Measurements from ENCODE around the gene SYT2.
"Not testable (repeated sequence)": the region's sequence is repeated elsewhere in the genome, so short reads cannot be mapped to it uniquely, and the experiment has no call there.

SYT2 gene

DNA sequence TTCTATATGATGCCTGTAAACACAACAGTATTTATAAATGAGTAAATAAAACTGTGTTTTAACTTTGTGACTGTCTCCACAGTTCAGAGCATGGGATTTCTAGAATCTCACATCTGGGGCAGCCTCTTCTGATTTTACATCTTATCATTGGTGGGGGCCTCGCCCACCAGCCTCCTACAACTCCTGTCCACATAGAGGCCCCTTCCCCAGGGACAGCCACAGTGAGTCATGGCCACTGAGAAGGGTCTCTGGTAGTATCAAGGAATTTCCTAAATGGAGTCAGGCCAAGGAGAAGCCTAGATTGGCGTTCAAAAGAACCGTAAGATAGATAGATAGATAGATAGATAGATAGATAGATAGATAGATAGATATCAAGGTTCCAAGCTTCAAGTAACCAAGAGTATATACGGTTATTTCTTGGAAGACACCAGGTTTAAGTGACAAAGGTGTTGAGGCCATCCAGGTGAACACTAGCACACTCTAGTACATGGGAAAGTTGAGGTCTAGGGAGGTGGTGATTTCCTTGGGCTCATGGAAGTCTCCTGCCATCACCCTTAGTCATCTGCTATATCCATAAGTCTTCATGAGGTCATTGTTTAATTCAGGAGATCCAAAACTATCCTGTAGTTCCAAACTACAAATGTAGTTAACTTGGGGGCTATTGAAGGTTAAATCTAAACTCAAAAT, 121.6 kb downstream of the SYT2 start:
- DNase-seq (ENCODE audit: low read depth), result no peak
- no peak overlapping the region for H3K4me3 ChIP-seq (ENCODE audit: low read depth, low read length)
- in situ Hi-C loops (cut with HindIII; ENCODE audit: low sequenced_read_pairs), result no loop called here
- TF ChIP-seq, protein P1, sequence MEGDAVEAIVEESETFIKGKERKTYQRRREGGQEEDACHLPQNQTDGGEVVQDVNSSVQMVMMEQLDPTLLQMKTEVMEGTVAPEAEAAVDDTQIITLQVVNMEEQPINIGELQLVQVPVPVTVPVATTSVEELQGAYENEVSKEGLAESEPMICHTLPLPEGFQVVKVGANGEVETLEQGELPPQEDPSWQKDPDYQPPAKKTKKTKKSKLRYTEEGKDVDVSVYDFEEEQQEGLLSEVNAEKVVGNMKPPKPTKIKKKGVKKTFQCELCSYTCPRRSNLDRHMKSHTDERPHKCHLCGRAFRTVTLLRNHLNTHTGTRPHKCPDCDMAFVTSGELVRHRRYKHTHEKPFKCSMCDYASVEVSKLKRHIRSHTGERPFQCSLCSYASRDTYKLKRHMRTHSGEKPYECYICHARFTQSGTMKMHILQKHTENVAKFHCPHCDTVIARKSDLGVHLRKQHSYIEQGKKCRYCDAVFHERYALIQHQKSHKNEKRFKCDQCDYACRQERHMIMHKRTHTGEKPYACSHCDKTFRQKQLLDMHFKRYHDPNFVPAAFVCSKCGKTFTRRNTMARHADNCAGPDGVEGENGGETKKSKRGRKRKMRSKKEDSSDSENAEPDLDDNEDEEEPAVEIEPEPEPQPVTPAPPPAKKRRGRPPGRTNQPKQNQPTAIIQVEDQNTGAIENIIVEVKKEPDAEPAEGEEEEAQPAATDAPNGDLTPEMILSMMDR (IDR thresholded peaks at IDR 0.05; ENCODE audit: low read depth, low read length, missing control alignments), result no peak

DNA sequence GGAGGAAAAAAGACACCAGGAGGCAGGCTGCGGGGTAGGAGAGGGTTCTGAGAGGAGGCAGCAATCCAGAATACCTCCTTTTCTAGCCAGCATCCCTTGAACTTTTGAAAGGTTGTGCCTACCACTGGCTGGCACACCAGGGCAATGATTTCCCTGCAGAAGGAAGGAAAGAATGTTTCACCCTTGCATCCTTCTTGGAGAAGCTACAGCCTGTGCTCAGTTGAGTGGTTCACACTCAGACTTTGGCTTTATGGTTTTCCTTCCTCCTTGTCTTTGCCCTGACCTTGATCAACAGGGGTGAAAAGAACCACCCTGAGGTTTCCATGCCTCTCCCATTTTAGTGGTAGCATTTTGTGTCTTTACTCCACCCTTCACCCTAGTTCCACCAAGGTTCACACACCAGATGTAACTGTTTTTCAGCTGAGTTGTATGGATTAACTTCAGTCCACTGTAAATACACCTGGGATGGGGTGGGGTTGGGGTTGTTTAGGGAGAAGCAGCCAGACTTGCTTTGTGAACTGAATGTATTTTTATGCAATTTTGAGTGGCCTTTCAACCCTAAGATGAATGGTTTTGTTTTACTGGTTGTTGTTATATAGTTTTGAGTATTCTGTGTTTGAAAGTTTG, 122.3 kb downstream of the SYT2 start:
- DNase-seq (ENCODE audit: low read depth), result no peak
- H3K4me3 ChIP-seq (ENCODE audit: low read depth, low read length), result no peak overlapping the region
- in situ Hi-C loops (cut with HindIII; ENCODE audit: low sequenced_read_pairs), result no loop called here
- TF ChIP-seq, protein P1 (IDR thresholded peaks at IDR 0.05; ENCODE audit: low read depth, low read length, missing control alignments), result no peak

DNA sequence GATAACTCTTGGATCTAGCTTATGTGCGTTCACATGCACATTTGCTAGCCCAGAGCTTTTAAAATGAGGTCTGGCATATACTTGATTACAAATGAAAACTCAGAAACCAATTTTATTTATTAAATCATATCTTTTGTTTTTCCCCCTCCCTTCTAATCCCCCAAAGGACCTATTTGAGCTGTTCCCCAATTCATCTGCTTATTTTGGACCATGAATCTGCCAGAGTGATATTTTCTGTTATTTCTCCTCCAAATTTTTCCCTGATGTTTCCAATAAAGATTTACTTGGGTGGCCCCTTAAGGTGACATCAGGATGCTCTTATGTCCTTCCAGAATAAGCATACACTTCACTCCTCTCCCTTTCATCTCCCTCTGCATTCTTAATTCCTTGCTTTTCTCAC, 123.4 kb downstream of the SYT2 start:
- no peak for DNase-seq (ENCODE audit: low read depth)
- in situ Hi-C loops (cut with HindIII; ENCODE audit: low sequenced_read_pairs), result no loop called here
- TF ChIP-seq, protein P1 (IDR thresholded peaks at IDR 0.05; ENCODE audit: low read depth, low read length, missing control alignments), result no peak

DNA sequence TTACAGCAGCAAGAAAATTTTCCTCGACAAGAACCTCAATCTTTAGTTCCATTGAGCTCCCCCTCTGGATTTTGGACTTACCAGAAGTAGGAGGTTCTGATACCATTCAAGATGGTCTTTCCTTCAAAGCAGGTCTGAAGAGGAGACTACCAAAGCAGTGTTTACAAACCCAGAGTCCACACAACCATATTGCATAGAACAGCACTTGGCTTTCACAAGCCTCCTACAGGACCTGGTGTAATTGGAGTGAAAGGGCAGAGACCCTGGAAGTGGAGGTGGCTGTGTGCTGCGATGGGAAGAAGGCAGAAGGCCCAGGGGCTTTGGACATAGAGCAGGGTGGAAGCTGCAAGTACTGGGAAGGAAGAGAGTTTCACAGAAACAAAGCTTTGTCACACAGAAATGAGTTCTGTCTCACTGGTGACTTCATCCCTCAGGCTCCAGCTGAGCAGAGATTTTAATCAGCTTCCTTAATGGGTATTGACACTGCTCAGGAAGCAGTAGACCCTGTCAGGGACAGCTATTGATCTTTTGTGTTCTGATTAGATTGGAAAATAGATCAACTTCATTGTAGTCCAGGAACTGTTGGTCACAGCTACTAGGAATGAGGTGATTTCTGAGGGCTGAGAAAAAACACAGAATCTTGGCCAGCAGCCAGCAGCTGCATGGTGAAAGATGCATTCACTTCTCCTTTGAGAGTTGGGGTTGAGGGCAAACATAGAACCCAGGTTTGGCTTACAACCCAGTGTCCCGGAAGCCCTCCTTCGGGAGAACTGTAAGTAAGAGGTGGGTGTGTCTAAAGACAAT, 124.0 kb downstream of the SYT2 start:
- in situ Hi-C loops (cut with HindIII; ENCODE audit: low sequenced_read_pairs), result no loop called here
- TF ChIP-seq, protein P1 (IDR thresholded peaks at IDR 0.05; ENCODE audit: low read depth, low read length, missing control alignments), result no peak
- DNase-seq (ENCODE audit: low read depth), result no peak

More for the DNA sequence above, 123.4 kb downstream of the SYT2 start:
- no peak overlapping the region for H3K4me3 ChIP-seq (ENCODE audit: low read depth, low read length)

DNA sequence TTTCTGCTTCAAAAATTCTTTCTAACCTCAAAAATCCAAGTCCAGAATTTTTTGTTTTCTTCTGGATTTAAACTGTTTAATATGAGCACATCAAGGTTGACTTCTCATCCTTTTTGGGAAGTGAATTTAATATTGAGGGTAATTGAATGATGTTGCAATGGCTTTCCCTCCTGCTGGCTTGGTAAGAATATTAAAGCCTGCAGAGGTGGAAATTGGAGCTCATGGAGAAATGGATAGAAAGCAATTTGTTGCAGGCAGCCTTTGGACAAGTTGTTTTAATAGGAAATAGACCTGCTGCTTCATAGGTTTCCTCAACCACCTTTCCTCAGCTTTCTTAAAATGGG, 124.7 kb downstream of the SYT2 start:
- TF ChIP-seq, protein P1 (IDR thresholded peaks at IDR 0.05; ENCODE audit: low read depth, low read length, missing control alignments), result no peak
- H3K4me3 ChIP-seq (ENCODE audit: low read depth, low read length), result no peak overlapping the region
- DNase-seq (ENCODE audit: low read depth), result peak; percentile 51
- in situ Hi-C loops (cut with HindIII; ENCODE audit: low sequenced_read_pairs), result no loop called here

More for the DNA sequence above, 124.0 kb downstream of the SYT2 start:
- H3K4me3 ChIP-seq (ENCODE audit: low read depth, low read length), result no peak overlapping the region

DNA sequence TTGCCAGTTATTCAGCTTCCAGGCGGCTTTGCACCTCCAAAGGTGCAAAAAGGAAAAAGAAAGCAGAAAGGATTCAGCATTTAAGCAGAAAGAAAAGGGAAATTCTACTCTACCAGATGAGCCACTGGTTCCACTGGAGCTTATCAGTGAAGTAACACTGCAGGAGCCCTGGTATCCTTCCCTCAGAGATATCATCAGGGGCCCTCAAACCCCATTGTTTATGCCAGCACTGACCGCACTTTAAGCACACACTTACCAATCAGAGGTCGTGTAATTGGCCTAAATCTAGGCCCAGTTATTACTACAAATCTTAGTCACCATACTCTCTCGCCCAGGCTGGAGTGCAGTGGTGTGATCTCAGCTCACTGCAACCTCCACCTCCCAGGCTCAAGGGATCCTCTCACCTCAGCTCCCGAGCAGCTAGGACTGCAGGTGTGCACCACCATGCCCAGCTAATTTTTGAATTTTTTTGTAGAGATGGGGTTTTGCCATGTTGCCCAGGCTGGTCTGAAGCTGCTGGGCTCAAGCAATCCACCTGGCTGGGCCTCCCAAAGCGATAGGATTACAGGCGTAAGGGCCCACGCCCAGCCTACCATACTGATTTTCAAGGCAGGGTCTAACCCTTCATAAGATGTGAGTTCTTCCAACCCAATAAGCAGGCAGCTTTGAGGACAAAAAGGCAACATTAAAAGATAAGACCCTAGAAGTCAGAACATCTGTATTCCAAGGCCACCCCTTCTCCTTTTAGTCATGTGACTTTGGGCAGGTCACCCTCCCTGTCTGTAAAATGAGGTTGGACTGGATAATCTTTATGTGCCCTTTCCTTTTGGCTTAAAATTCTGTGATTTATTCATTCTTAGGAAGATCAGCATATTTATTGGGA, 125.3 kb downstream of the SYT2 start:
- H3K4me3 ChIP-seq (ENCODE audit: low read depth, low read length), result no peak overlapping the region
- TF ChIP-seq, protein P1 (IDR thresholded peaks at IDR 0.05; ENCODE audit: low read depth, low read length, missing control alignments), result no peak
- in situ Hi-C loops (cut with HindIII; ENCODE audit: low sequenced_read_pairs), result no loop called here
- DNase-seq (ENCODE audit: low read depth), result no peak

DNA sequence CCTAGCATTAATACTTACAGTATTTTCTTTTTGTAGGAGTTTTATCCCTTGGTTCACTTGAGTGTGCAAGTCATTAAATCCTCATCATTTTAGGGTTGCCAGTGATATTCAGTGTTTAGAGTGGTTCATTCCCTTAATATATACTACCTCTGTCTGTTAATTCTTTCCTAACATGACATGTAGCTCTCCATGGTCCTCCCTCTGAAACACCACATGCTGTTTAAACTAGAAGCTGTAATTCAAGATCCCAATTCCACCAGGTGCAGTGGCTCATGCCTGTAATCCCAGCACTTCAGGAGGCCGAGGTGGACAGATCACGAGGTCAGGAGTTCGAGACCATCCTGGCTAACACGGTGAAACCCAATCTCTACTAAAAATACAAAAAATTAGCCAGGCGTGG, 127.9 kb downstream of the SYT2 start:
- H3K4me3 ChIP-seq (ENCODE audit: low read depth, low read length); in situ Hi-C loops (cut with HindIII; ENCODE audit: low sequenced_read_pairs); DNase-seq (ENCODE audit: low read depth): not testable (repeated sequence)
